ENCODE data around the gene STIP1.
"Not testable (repeated sequence)": the region's sequence is repeated elsewhere in the genome, so short reads cannot be mapped to it uniquely, and the experiment has no call there.

STIP1 gene

GRCh38 chr11:64245401-64245796 is 59.4 kb downstream of the STIP1 start:
- ATAC-seq (ENCODE audit: insufficient read depth, low read depth): peak; percentile 11
- Histone ChIP-seq H3K27me3 (ENCODE audit: insufficient read depth, low read length, poor library complexity) (no peaks in the 10 kb centered on the region), H2AFZ (ENCODE audit: low read depth, low read length) (peak overlapping the region; percentile 71; the same call in 1 of the 2 replicates), H4K20me1 (ENCODE audit: insufficient read depth, low read length) (peaks cover 31% of the 10 kb centered on the region), H3K4me1 (ENCODE audit: insufficient read depth, low read length) (peaks cover 52% of the 10 kb centered on the region), H3K9me3 (ENCODE audit: insufficient read depth, low read length, severe bottlenecking) (no peaks in the 10 kb centered on the region), H3K27ac (ENCODE audit: low read length) (peak overlapping the region; percentile 91), H3K4me2 (ENCODE audit: insufficient read depth, low read length) (peak overlapping the region; percentile 93), H3K4me3 (ENCODE audit: low read depth in 1 of 2, low read length in 2 of 2) (peak overlapping the region; percentile 82 to 90; a peak in 3 of 4 replicates), H3K79me2 (ENCODE audit: insufficient read depth, low read length) (peaks cover 46% of the 10 kb centered on the region), H3K36me3 (ENCODE audit: insufficient read depth, low read length) (peaks cover 30% of the 10 kb centered on the region), H3K9ac (ENCODE audit: low read depth, low read length) (peak overlapping the region; percentile 83)
- TF ChIP-seq EZH2 (IDR thresholded peaks at IDR 0.05; ENCODE audit: borderline replicate concordance, low read depth, low read length, severe bottlenecking) (no peak), CTCF (IDR thresholded peaks at IDR 0.05; ENCODE audit: borderline replicate concordance, extremely low read depth, low read length, poor library complexity, severe bottlenecking) (no peak)
- peak; percentile 78 for DNase-seq

- TF ChIP-seq EZH2 (IDR thresholded peaks at IDR 0.05; ENCODE audit: borderline replicate concordance, low read depth, low read length, severe bottlenecking) (no peak), CTCF (IDR thresholded peaks at IDR 0.05; ENCODE audit: borderline replicate concordance, extremely low read depth, low read length, poor library complexity, severe bottlenecking) (no peak)
- no peaks in the 10 kb centered on the region for H3K9me3 ChIP-seq (ENCODE audit: insufficient read depth, low read length, severe bottlenecking)
- peak overlapping the region; percentile 91 for H3K27ac ChIP-seq (ENCODE audit: low read length)
- peak; percentile 80 for DNase-seq
- H3K9ac ChIP-seq (ENCODE audit: low read depth, low read length): peak overlapping the region; percentile 83
- peak overlapping the region; percentile 82 to 90 for H3K4me3 ChIP-seq (ENCODE audit: low read depth in 1 of 2, low read length in 2 of 2)
- peak overlapping the region; percentile 93 for H3K4me2 ChIP-seq (ENCODE audit: insufficient read depth, low read length)
- H3K79me2 ChIP-seq (ENCODE audit: insufficient read depth, low read length): peaks cover 46% of the 10 kb centered on the region
- H3K36me3 ChIP-seq (ENCODE audit: insufficient read depth, low read length): peaks cover 30% of the 10 kb centered on the region
- peak overlapping the region; percentile 71 for H2AFZ ChIP-seq (ENCODE audit: low read depth, low read length)
- peaks cover 56% of the 10 kb centered on the region for H3K4me1 ChIP-seq (ENCODE audit: insufficient read depth, low read length)
- ATAC-seq (ENCODE audit: insufficient read depth, low read depth): peak; percentile 16
- peaks cover 31% of the 10 kb centered on the region for H4K20me1 ChIP-seq (ENCODE audit: insufficient read depth, low read length)
- no peaks in the 10 kb centered on the region for H3K27me3 ChIP-seq (ENCODE audit: insufficient read depth, low read length, poor library complexity)
Observed at GRCh38 chr11:64245797-64246620, 60.0 kb downstream of the STIP1 start.

- Histone ChIP-seq H3K79me2 (ENCODE audit: insufficient read depth, low read length) (peaks cover 45% of the 10 kb centered on the region), H3K4me2 (ENCODE audit: insufficient read depth, low read length) (peak overlapping the region; percentile 93), H3K9ac (ENCODE audit: low read depth, low read length) (peak overlapping the region; percentile 83), H4K20me1 (ENCODE audit: insufficient read depth, low read length) (peaks cover 31% of the 10 kb centered on the region), H3K4me3 (ENCODE audit: low read depth in 1 of 2, low read length in 2 of 2) (peak overlapping the region in 1 of 2 experiments; percentile 90; a peak in 2 of 4 replicates), H3K36me3 (ENCODE audit: insufficient read depth, low read length) (peaks cover 30% of the 10 kb centered on the region), H3K4me1 (ENCODE audit: insufficient read depth, low read length) (peaks cover 58% of the 10 kb centered on the region), H2AFZ (ENCODE audit: low read depth, low read length) (peak overlapping the region; percentile 71; the same call in 1 of the 2 replicates)
- H3K27ac ChIP-seq (ENCODE audit: low read length); H3K9me3 ChIP-seq (ENCODE audit: insufficient read depth, low read length, severe bottlenecking); H3K27me3 ChIP-seq (ENCODE audit: insufficient read depth, low read length, poor library complexity); ATAC-seq (ENCODE audit: insufficient read depth, low read depth); DNase-seq: not testable (repeated sequence)
Observed at GRCh38 chr11:64246621-64246870, 60.6 kb downstream of the STIP1 start.

GRCh38 chr11:64246871-64247728 is 61.1 kb downstream of the STIP1 start, which contains the start of gene PPP1R14B:
Gene PPP1R14B (minus strand): TSS chr11:64246943. CDS start chr11:64246673, 270 bp downstream.
- Histone ChIP-seq H3K4me1 (ENCODE audit: insufficient read depth, low read length) (peaks cover 61% of the 10 kb centered on the region), H3K36me3 (ENCODE audit: insufficient read depth, low read length) (peaks cover 30% of the 10 kb centered on the region), H3K9ac (ENCODE audit: low read depth, low read length) (peak within 1 kb of the TSS; percentile 83), H2AFZ (ENCODE audit: low read depth, low read length) (peak within 1 kb of the TSS; percentile 71), H3K9me3 (ENCODE audit: insufficient read depth, low read length, severe bottlenecking) (no peaks in the 10 kb centered on the region), H4K20me1 (ENCODE audit: insufficient read depth, low read length) (peaks cover 31% of the 10 kb centered on the region), H3K4me2 (ENCODE audit: insufficient read depth, low read length) (peak within 1 kb of the TSS; percentile 93), H3K79me2 (ENCODE audit: insufficient read depth, low read length) (peaks cover 43% of the 10 kb centered on the region), H3K27me3 (ENCODE audit: insufficient read depth, low read length, poor library complexity) (no peaks in the 10 kb centered on the region), H3K4me3 (ENCODE audit: low read depth in 1 of 2, low read length in 2 of 2) (peak within 1 kb of the TSS; percentile 82 to 90), H3K27ac (ENCODE audit: low read length) (peak within 1 kb of the TSS; percentile 91)
- DNase-seq: peak; percentile 91
- ATAC-seq (ENCODE audit: insufficient read depth, low read depth): peak; percentile 61
- TF ChIP-seq CTCF (IDR thresholded peaks at IDR 0.05; ENCODE audit: borderline replicate concordance, extremely low read depth, low read length, poor library complexity, severe bottlenecking): no peak
- no peak for TF ChIP-seq EZH2 (IDR thresholded peaks at IDR 0.05; ENCODE audit: borderline replicate concordance, low read depth, low read length, severe bottlenecking)

All from DND-41 (cell line).